Karpas-422 (cell line): ENCODE measurements around the gene RABGGTA. TPM values are rescaled to one million over a fixed set of nuclear protein-coding genes. Genes with fewer than 3 reads are reported as not detected.

ENCODE experiments used
- DNase-seq: peaks from one replicate; pipeline ENCODE4 v3.0.0-alpha.2; 2015
- H2AFZ ChIP-seq: fragments of 200-600 bp; sonication (generic); 2 replicates; pipeline ENCODE4 v1.6.1; 2014; ENCODE audit warnings: antibody characterized with exemption, low read length, mixed read lengths
- H3K27ac ChIP-seq: fragments of 200-600 bp; sonication (generic); 2 replicates; pipeline ENCODE4 v1.5.1; 2014; ENCODE audit warnings: mild to moderate bottlenecking, low read length, moderate library complexity
- H3K27me3 ChIP-seq: fragments of 200-600 bp; sonication (generic); 2 replicates; pipeline ENCODE4 v1.6.1; 2014; ENCODE audit warnings: low read length, mixed read lengths
- H3K36me3 ChIP-seq: fragments of 200-600 bp; sonication (generic); 2 replicates; pipeline ENCODE4 v1.6.1; 2014; ENCODE audit warnings: low read length, mixed read lengths; ENCODE audit not compliant: insufficient read depth
- H3K4me1 ChIP-seq: fragments of 200-600 bp; sonication (generic); 2 replicates; pipeline ENCODE4 v1.6.1; 2014; ENCODE audit warnings: mild to moderate bottlenecking, low read length, mixed read lengths
- H3K4me2 ChIP-seq: fragments of 200-600 bp; sonication (generic); 2 replicates; pipeline ENCODE4 v1.6.1; 2014; ENCODE audit warnings: low read length, low read depth, mild to moderate bottlenecking; ENCODE audit not compliant: poor library complexity, severe bottlenecking
- H3K4me3 ChIP-seq: fragments of 200-600 bp; sonication (generic); 2 replicates; pipeline ENCODE4 v1.5.1; 2014; ENCODE audit warnings: mild to moderate bottlenecking, antibody characterized with exemption, low read length, mixed read lengths
- H3K79me2 ChIP-seq: fragments of 200-600 bp; sonication (generic); 2 replicates; pipeline ENCODE4 v1.6.1; 2014; ENCODE audit warnings: mild to moderate bottlenecking, low read length, mixed read lengths
- H3K9ac ChIP-seq: fragments of 200-600 bp; sonication (generic); 2 replicates; pipeline ENCODE4 v1.6.0; 2014; ENCODE audit warnings: low read length
- H3K9me2 ChIP-seq: fragments of 200-600 bp; sonication (generic), shearing (Covaris generic); replicated peaks from 2 replicates; pipeline ENCODE4 v1.6.0; 2014; ENCODE audit warnings: mild to moderate bottlenecking, low read length, moderate library complexity; ENCODE audit not compliant: insufficient read depth
- H3K9me3 ChIP-seq: fragments of 300-700, 200-600 bp; sonication (generic); 2 replicates; pipeline ENCODE4 v1.6.1; 2014; ENCODE audit warnings: low read length, mixed read lengths
- H4K20me1 ChIP-seq: fragments of 200-600 bp; sonication (generic); 2 replicates; pipeline ENCODE4 v1.6.1; 2014; ENCODE audit warnings: mild to moderate bottlenecking, antibody characterized with exemption, low read length, low read depth; ENCODE audit not compliant: insufficient read depth
- total RNA-seq: library from RNA; depleted of rRNA; stranded (reverse); fragments of >200 nt; shearing (Covaris generic); gene quantifications from 2 replicates; pipeline ENCODE4 v1.2.3, GENCODE V29; 2014; ENCODE audit warnings: low replicate concordance; rRNA removed

Gene RABGGTA, protein sequence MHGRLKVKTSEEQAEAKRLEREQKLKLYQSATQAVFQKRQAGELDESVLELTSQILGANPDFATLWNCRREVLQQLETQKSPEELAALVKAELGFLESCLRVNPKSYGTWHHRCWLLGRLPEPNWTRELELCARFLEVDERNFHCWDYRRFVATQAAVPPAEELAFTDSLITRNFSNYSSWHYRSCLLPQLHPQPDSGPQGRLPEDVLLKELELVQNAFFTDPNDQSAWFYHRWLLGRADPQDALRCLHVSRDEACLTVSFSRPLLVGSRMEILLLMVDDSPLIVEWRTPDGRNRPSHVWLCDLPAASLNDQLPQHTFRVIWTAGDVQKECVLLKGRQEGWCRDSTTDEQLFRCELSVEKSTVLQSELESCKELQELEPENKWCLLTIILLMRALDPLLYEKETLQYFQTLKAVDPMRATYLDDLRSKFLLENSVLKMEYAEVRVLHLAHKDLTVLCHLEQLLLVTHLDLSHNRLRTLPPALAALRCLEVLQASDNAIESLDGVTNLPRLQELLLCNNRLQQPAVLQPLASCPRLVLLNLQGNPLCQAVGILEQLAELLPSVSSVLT
- total RNA-seq: 45.1 and 64.1 TPM in 2 replicates

DNA sequence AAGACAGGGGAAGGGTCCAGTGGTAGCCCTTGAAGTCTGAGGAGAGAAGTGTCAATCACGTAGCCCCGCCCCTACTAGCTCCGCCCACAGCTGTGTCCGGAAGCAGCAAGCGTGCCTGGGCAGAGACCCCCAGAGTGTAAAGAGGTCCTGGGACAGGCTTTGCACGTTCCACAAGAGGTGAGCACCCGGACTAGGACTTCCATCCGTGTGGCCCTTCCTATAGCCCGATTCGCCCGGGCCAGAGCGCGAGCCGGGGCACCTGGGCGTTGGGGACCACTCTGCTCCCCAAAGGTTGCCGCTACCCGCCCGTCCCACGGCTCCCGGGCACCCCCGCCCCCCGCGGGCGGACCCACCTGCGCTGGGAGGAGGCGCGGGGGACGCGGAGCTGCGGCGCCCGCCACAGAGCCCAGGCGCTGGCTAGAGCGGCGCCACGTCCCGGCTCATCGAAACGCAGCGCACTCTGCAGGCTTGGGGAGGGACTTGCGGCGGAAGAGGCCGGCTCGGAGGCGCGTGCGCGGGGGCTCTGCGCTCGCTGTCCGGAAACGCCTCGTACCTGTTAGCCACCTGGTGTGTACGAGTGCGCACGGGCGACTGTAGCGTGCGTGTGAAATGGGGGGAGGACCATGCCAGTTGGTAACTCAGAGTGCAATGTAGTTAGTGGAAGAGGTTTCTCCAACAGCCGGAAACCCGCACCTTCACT is at the start of gene RABGGTA:
Gene RABGGTA (minus strand): TSS at position 464 of the 700 bp plus-strand sequence. CDS start 482 bp downstream, outside the sequence.
- peak within 1 kb of the TSS; percentile 86 for H3K9ac ChIP-seq

DNA sequence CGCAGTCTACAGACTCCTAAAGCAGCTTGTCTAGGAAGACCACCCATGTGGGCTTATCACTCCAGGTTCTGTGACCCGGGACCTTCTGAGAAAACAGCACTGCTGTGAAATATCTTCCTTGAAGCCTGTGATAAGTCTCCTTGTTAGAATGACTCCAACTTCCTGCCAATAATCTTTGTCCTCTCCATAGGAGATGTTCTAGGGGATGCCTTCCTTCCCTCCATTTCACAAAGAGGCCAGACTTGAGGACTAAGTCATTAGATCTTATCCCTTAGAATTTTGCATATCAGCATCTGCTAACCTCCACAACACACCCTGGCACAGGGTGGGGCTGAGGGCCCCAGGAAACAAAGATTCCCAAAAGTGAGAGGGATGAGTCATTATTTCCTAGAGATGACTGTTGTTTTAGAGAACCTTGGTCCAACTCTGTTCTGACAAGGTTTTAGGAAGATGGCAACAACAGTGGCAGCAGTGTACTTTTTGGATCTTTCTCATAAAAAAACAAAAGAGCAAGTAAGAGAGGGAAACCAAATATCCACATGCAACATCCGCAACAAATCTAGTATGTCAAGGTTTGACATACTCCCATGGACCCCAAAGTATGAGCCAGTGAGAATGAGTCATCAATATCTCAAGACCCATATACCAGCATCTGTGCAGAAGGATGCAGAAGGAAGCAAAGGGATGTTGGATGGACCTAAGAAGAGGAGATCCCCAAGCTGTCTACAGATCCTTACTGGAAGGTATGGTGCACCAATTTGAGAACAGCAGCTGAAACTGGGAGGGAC is 45.9 kb upstream of the RABGGTA start:
- Histone ChIP-seq H3K9me3 (no peaks in the 10 kb centered on the region), H3K4me3 (no peak overlapping the region), H3K9me2 (no peaks in the 10 kb centered on the region), H3K79me2 (no peaks in the 10 kb centered on the region), H3K36me3 (no peaks in the 10 kb centered on the region), H3K9ac (no peak overlapping the region), H4K20me1 (peaks cover 8% of the 10 kb centered on the region; the same call in 1 of the 2 replicates), H3K4me1 (peaks cover 7% of the 10 kb centered on the region), H3K27ac (no peak overlapping the region), H2AFZ (no peak overlapping the region), H3K27me3 (no peaks in the 10 kb centered on the region), H3K4me2 (no peak overlapping the region)
- DNase-seq: no peak

More for the DNA sequence above, at the start of gene RABGGTA:
- Histone ChIP-seq H3K9me3 (no peaks in the 10 kb centered on the region), H3K27ac (peak within 1 kb of the TSS; percentile 76), H3K4me1 (peaks cover 38% of the 10 kb centered on the region), H3K4me2 (peak within 1 kb of the TSS; percentile 96), H3K9me2 (no peaks in the 10 kb centered on the region), H3K27me3 (no peaks in the 10 kb centered on the region), H2AFZ (peak within 1 kb of the TSS; percentile 36; the same call in 1 of the 2 replicates), H3K79me2 (peaks cover 26% of the 10 kb centered on the region), H3K4me3 (peak within 1 kb of the TSS; percentile 80), H4K20me1 (no peaks in the 10 kb centered on the region), H3K36me3 (no peaks in the 10 kb centered on the region)
- peak; percentile 99 for DNase-seq

DNA sequence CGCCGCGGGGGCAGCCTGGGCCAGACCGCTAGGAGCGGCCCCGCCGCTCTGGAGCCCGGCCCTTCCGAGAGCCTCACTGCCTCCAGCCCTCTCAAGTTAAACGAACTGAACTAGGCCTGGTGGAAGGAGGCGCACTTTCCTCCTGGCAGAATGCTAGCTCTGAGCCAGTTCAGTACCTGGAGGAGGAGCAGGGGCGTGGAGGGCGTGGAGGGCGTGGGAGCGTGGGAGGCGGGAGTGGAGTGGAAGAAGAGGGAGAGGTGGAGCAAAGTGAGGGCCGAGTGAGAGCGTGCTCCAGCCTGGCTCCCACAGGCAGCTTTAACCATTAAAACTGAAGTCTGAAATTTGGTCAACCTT is 45.2 kb upstream of the RABGGTA start:
- Histone ChIP-seq H2AFZ (no peak overlapping the region), H3K36me3 (0 out of 2 replicates have a peak, but pooled peaks cover 3% of the 10 kb centered on the region), H3K4me2 (no peak overlapping the region), H3K79me2 (peaks cover 4% of the 10 kb centered on the region; the same call in 1 of the 2 replicates), H3K27me3 (no peaks in the 10 kb centered on the region), H3K9me2 (no peaks in the 10 kb centered on the region), H3K4me3 (no peak overlapping the region), H3K9ac (no peak overlapping the region), H3K27ac (no peak overlapping the region), H3K4me1 (peaks cover 14% of the 10 kb centered on the region), H3K9me3 (no peaks in the 10 kb centered on the region), H4K20me1 (peaks cover 8% of the 10 kb centered on the region; the same call in 1 of the 2 replicates)
- DNase-seq: no peak

DNA sequence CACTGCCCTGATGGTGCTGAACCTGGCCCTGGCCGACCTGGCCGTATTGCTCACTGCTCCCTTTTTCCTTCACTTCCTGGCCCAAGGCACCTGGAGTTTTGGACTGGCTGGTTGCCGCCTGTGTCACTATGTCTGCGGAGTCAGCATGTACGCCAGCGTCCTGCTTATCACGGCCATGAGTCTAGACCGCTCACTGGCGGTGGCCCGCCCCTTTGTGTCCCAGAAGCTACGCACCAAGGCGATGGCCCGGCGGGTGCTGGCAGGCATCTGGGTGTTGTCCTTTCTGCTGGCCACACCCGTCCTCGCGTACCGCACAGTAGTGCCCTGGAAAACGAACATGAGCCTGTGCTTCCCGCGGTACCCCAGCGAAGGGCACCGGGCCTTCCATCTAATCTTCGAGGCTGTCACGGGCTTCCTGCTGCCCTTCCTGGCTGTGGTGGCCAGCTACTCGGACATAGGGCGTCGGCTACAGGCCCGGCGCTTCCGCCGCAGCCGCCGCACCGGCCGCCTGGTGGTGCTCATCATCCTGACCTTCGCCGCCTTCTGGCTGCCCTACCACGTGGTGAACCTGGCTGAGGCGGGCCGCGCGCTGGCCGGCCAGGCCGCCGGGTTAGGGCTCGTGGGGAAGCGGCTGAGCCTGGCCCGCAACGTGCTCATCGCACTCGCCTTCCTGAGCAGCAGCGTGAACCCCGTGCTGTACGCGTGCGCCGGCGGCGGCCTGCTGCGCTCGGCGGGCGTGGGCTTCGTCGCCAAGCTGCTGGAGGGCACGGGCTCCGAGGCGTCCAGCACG is 44.6 kb upstream of the RABGGTA start:
- Histone ChIP-seq H3K79me2 (peaks cover 4% of the 10 kb centered on the region; the same call in 1 of the 2 replicates), H3K9me3 (no peaks in the 10 kb centered on the region), H3K27ac (no peak overlapping the region), H2AFZ (no peak overlapping the region), H3K4me3 (no peak overlapping the region), H3K27me3 (no peaks in the 10 kb centered on the region), H3K36me3 (0 out of 2 replicates have a peak, but pooled peaks cover 3% of the 10 kb centered on the region), H3K9me2 (no peaks in the 10 kb centered on the region), H3K9ac (no peak overlapping the region), H3K4me1 (peaks cover 14% of the 10 kb centered on the region), H3K4me2 (no peak overlapping the region), H4K20me1 (peaks cover 8% of the 10 kb centered on the region; the same call in 1 of the 2 replicates)
- DNase-seq: no peak

DNA sequence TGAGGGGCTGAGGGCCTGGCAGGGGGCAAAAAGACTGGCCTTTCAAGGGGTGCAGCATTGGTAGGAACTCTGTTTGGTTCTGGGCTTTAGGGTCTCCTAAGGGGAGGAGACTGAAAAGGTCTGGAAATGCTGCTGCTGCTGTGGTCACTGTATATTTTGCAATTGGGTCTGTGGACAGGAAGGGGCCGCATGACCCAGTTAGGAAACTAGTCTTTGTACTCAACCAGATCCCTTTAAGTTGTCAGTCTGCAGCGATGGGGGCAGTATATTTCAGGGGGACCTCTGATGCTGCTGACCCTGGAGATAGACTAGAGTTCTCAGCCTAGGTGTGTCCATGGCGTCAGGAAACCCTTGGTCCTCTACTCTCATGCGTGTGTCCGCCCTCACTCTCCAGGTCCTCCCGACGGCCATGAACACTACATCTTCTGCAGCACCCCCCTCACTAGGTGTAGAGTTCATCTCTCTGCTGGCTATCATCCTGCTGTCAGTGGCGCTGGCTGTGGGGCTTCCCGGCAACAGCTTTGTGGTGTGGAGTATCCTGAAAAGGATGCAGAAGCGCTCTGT is 43.9 kb upstream of the RABGGTA start:
- H3K4me3 ChIP-seq: no peak overlapping the region

DNA sequence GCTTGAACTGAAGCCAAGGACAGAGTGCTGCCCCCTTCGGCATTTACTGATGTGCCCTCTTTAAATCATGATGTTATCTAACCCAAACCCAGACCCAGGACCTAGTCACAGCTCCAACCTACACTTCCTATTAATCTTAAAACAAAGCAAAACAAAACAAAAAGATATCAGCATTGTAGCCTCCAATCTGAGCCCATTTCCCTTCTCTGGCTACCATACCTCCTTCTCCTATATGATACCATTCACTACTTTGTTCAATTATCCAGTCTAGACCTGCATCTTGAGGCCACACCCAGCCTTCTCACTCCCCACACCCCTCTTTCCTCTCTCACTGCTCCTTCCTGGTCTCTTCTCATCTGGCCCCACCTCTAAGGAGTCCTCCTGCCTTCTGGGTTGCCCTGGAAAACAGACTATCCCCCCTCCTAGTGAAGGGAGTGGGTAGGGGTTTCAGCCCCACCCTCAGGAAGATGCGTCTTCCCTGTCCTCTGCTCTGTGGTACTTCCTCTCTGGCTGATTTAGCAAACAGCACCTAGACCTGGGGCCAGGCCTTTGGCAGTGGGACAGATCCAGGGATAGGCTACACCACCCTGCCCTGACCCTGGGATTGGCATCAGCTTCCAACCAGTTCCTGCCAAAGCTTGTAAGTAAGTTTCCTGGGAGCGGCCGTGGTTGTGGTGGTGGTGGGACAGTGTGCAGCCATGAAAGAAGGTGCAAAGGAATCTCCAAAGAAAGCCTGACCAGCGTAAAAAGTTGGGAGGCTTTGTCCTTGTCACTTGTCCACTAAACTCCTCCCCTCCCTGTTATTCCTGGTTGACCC is 43.2 kb upstream of the RABGGTA start:
- Histone ChIP-seq H3K9me3 (no peaks in the 10 kb centered on the region), H3K4me2 (no peak overlapping the region), H3K4me1 (peaks cover 24% of the 10 kb centered on the region), H2AFZ (no peak overlapping the region), H3K4me3 (no peak overlapping the region), H3K27ac (no peak overlapping the region), H3K9ac (no peak overlapping the region), H3K79me2 (peaks cover 4% of the 10 kb centered on the region; the same call in 1 of the 2 replicates), H3K27me3 (no peaks in the 10 kb centered on the region), H3K36me3 (0 out of 2 replicates have a peak, but pooled peaks cover 3% of the 10 kb centered on the region), H3K9me2 (no peaks in the 10 kb centered on the region), H4K20me1 (peaks cover 8% of the 10 kb centered on the region; the same call in 1 of the 2 replicates)
- DNase-seq: no peak

More for the DNA sequence above, 43.9 kb upstream of the RABGGTA start:
- Histone ChIP-seq H3K9me2 (no peaks in the 10 kb centered on the region), H3K79me2 (peaks cover 4% of the 10 kb centered on the region; the same call in 1 of the 2 replicates), H3K4me1 (peaks cover 16% of the 10 kb centered on the region), H3K27me3 (no peaks in the 10 kb centered on the region), H3K27ac (no peak overlapping the region), H3K9me3 (no peaks in the 10 kb centered on the region), H4K20me1 (peaks cover 8% of the 10 kb centered on the region; the same call in 1 of the 2 replicates), H3K4me2 (no peak overlapping the region), H2AFZ (no peak overlapping the region), H3K36me3 (0 out of 2 replicates have a peak, but pooled peaks cover 3% of the 10 kb centered on the region), H3K9ac (no peak overlapping the region)
- DNase-seq: no peak
